Adipocyte (in vitro differentiated cells): ENCODE results near the gene SLC4A4.

Experiments used
- DNase-seq: peaks from one replicate; pipeline ENCODE4 v3.0.0-alpha.2; 2015; ENCODE audit warnings: low read depth
- H3K27me3 ChIP-seq: replicated peaks from 2 replicates; pipeline ENCODE4 v1.7.0; 2013; ENCODE audit warnings: mild to moderate bottlenecking, low read length, moderate library complexity; ENCODE audit not compliant: control insufficient read depth, insufficient read depth
- H3K36me3 ChIP-seq: 2 replicates; pipeline ENCODE4 v1.7.0; 2013; ENCODE audit warnings: low read length, mild to moderate bottlenecking, moderate library complexity; ENCODE audit not compliant: control insufficient read depth, insufficient read depth, severe bottlenecking
- H3K4me1 ChIP-seq: 2 replicates; pipeline ENCODE4 v1.7.0; 2013; ENCODE audit warnings: mild to moderate bottlenecking, low read length, moderate library complexity; ENCODE audit not compliant: control insufficient read depth, insufficient read depth
- H3K4me3 ChIP-seq: 2 replicates; pipeline ENCODE4 v1.7.0; 2013; ENCODE audit warnings: mild to moderate bottlenecking, low read length, moderate library complexity
- H3K9ac ChIP-seq: 2 replicates; pipeline ENCODE4 v1.7.0; 2013; ENCODE audit warnings: mild to moderate bottlenecking, low read length, moderate library complexity
- H3K9me3 ChIP-seq: 2 replicates; pipeline ENCODE4 v1.7.0; 2013; ENCODE audit warnings: mild to moderate bottlenecking, low read length, moderate library complexity; ENCODE audit not compliant: control insufficient read depth

SLC4A4 gene

DNA sequence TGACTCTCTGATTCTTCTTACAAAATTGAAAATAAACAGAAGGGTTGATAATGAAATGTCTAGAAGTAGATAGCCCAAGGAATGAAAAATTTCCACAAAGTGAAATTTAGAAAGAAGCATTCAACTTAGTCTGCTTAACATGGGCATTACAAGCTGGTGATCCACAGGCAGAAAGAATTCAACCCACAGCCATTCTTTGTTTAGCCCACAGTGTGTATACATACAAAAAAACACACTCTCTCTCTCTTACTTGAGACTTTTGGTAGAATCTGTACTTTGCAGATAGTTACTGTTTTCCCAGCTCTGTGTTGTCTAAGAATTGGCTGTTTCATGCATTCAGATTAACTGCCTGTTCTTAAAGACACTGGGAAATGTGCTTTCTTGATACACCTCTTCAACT is 159.8 kb downstream of the SLC4A4 start:
- H3K36me3 ChIP-seq: no peaks in the 10 kb centered on the region
- H3K4me1 ChIP-seq: no peaks in the 10 kb centered on the region
- no peaks in the 10 kb centered on the region for H3K9me3 ChIP-seq
- DNase-seq: peak; percentile 6
- no peak overlapping the region for H3K4me3 ChIP-seq
- no peak overlapping the region for H3K9ac ChIP-seq
- no peaks in the 10 kb centered on the region for H3K27me3 ChIP-seq

DNA sequence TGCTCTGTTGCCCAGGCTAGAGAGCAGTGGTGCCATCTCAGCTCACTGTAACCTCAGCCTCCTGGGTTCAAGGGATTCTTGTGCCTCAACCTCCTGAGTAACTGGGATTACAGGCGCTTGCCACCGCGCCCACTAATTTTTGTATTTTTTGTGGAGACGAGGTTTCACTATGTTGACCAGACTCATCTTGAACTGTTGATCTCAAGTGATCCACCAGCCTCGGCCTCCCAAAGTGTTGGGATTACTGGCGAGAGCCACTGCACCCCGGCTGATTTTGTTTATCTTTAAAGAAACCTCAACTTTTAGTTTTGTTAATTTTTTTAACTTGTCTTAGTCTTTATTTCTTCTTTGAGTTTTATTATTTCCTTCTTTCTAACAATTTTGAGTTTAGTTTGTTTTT is 163.2 kb downstream of the SLC4A4 start:
- Histone ChIP-seq H3K4me3 (no peak overlapping the region), H3K9ac (no peak overlapping the region), H3K36me3 (no peaks in the 10 kb centered on the region), H3K9me3 (peaks cover 2% of the 10 kb centered on the region), H3K4me1 (no peaks in the 10 kb centered on the region), H3K27me3 (no peaks in the 10 kb centered on the region)
- DNase-seq: no peak

DNA sequence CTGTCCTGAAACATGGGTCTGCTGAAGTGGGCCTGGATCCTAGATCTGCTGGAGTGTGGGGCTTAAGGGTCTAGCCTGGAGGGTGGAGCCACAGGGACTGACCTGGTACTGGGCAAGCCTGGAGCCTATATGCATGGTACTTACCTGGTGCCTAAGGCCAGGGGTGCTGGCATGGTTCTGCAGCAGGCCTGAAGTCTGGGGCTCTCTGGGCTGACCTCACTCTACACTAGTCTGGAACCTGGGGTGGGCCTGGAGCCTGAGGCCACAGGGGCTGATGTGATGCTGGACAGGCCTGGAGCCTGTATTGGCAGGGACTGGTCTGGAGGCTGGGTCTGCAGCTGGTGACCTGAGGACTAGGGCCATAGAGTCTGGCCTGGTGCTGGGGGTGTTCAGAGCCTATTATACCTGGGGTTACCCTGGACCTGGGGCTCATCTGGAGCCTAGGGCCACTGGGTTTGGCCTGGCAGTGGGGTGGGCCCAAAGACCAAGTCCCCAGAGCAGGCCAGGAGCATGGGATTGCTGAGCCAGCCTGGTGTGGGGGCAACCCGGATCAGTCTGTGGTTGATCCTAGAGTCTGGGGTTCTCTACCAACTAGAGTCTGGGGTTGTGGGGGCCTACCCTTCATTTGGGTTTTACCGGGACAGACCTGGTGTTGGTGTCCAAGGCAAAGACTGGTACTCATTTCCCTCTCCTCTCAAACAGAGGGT is 179.6 kb downstream of the SLC4A4 start:
- Histone ChIP-seq H3K9me3 (no peaks in the 10 kb centered on the region), H3K9ac (no peak overlapping the region), H3K27me3 (no peaks in the 10 kb centered on the region), H3K4me3 (no peak overlapping the region), H3K4me1 (no peaks in the 10 kb centered on the region), H3K36me3 (no peaks in the 10 kb centered on the region)
- DNase-seq: no peak

DNA sequence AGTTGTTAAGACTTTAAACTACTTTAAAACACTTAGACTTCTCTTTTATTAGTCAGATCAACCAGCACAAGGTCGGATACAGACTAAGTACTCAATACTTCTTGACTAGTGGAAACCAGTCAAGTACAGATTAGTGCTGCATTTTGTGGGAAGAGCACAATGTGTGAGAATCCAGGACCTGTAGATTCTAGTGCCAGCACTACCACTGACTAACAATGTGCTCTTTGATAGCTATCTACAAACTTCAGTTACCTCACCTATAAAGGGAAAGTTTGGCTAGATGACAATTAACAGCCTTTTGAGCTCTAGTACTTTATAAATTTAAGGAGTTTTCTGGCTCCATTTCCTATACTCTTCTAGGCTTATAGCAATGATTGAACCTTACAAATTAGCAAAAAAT is 181.5 kb downstream of the SLC4A4 start:
- DNase-seq: no peak
- H3K27me3 ChIP-seq: no peaks in the 10 kb centered on the region
- no peak overlapping the region for H3K4me3 ChIP-seq
- H3K36me3 ChIP-seq: no peaks in the 10 kb centered on the region
- H3K9me3 ChIP-seq: no peaks in the 10 kb centered on the region
- H3K4me1 ChIP-seq: no peaks in the 10 kb centered on the region
- no peak overlapping the region for H3K9ac ChIP-seq

DNA sequence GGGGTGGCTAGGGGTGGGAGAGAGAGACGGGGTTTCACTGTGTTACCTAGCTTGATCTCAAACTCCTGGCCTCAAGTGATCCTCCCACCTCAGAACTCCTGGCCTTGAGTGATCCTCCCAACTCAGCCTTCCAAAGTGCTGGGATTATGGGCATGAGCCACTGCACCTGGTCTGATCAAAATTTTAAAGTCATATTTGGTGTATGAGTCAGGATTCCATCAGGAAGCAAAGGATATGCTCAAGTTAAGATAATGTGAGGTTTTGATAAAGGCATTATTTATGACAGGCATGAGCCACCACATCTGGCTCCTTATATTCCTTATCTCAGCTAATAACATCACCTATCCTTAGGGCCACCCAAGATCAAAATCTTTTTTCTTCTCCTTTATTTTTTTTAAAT is 182.0 kb downstream of the SLC4A4 start:
- Histone ChIP-seq H3K27me3 (no peaks in the 10 kb centered on the region), H3K4me1 (no peaks in the 10 kb centered on the region), H3K9me3 (no peaks in the 10 kb centered on the region), H3K36me3 (no peaks in the 10 kb centered on the region), H3K9ac (no peak overlapping the region), H3K4me3 (no peak overlapping the region)
- no peak for DNase-seq

DNA sequence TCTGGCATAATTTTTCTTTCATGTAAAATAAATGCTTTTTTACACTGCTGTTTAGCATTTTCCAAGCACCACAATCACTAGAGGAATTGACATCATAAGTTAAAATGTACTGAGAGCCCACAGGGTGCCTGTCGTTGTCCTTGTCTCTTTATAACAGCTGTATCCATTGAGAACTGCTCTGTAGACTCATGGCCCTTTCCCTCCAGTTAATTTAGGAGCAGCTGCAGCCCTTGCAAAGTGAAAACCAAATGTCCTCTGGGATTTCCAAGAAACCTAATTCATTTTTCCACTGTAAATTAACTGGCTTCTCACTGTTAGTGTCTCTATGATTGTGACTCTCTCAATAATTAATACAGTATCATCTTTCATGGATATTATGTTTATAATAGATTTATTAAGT is 185.9 kb downstream of the SLC4A4 start:
- no peak for DNase-seq
- Histone ChIP-seq H3K27me3 (no peaks in the 10 kb centered on the region), H3K36me3 (no peaks in the 10 kb centered on the region), H3K9me3 (no peaks in the 10 kb centered on the region), H3K4me3 (no peak overlapping the region), H3K9ac (no peak overlapping the region), H3K4me1 (no peaks in the 10 kb centered on the region)

DNA sequence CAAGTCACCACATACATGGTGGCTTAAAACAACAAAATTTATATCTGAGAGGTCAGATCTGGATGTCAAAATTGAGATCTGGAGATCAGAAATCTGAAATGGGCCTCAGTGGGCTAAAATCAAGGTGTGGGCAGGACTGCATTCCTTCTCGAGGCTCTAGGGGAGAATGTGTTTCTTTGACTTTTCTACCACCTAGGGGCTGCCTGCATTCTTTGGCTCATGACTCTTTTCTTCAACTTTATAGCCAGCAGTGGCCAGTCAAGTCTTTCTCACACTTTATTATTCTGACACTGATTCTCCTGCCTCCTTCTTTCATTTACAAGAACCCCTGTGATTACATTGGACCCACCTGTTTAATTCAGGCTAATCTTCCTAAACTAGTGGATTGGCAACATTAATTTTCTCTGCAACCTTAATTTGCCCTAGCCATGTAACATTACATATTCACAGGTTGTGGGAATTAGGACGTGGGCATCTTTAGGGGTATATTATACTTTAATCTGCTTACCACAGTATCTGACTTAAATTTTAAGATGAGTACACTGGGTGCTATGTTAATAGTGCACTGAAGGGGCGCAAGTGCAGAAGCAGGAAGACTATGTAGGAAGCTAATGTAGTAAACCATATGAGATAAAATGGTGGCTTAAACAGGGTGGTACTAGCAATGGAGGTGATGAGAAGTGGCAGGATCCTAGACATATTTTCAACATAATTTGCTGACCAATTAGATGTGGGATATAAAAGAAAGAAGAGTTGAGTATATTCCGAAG is 188.0 kb downstream of the SLC4A4 start:
- H3K27me3 ChIP-seq: no peaks in the 10 kb centered on the region
- H3K9me3 ChIP-seq: no peaks in the 10 kb centered on the region
- H3K4me3 ChIP-seq: no peak overlapping the region
- no peaks in the 10 kb centered on the region for H3K36me3 ChIP-seq
- no peak overlapping the region for H3K9ac ChIP-seq
- DNase-seq: no peak
- no peaks in the 10 kb centered on the region for H3K4me1 ChIP-seq

DNA sequence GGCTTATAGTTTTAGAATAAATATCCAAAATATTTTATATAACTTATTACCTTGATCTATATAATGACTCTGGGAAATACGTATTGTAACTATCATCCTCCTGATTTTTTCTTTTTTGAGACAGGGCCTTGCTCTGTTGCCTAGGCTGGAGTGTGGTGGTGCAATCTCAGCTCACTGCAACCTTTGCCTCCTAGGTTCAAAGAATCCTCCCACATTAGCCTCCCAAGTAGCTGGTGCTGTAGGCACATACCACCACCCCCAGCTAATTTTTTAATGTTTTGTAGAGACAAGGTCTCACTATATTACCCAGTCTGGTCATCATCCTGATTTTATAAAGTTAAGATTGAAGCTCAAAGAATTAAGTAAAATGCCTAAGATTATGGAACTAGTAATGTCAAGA is 193.6 kb downstream of the SLC4A4 start:
- no peaks in the 10 kb centered on the region for H3K27me3 ChIP-seq
- no peak overlapping the region for H3K9ac ChIP-seq
- no peaks in the 10 kb centered on the region for H3K4me1 ChIP-seq
- no peak for DNase-seq
- no peak overlapping the region for H3K4me3 ChIP-seq
- no peaks in the 10 kb centered on the region for H3K36me3 ChIP-seq
- no peaks in the 10 kb centered on the region for H3K9me3 ChIP-seq

DNA sequence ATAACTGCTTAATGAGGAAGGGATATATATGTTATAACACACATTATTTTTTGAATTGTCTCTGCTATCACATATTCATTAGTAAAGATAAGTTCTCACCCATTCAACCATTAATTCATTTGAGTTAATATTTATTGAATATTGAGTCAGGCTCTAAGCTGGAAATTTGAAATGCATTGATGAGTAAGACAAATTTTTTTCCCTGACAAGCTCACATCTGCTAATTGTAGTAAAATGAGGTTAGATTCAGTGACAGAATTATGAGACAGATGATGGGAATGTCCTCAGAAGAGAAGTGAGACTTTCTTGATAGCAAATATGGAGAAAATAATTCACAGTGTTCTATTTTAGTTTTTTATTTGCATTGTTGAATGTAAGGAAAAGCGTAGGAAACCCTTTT is 194.3 kb downstream of the SLC4A4 start:
- DNase-seq: no peak
- no peak overlapping the region for H3K4me3 ChIP-seq
- no peak overlapping the region for H3K9ac ChIP-seq
- H3K36me3 ChIP-seq: no peaks in the 10 kb centered on the region
- H3K4me1 ChIP-seq: no peaks in the 10 kb centered on the region
- H3K27me3 ChIP-seq: no peaks in the 10 kb centered on the region
- H3K9me3 ChIP-seq: no peaks in the 10 kb centered on the region

DNA sequence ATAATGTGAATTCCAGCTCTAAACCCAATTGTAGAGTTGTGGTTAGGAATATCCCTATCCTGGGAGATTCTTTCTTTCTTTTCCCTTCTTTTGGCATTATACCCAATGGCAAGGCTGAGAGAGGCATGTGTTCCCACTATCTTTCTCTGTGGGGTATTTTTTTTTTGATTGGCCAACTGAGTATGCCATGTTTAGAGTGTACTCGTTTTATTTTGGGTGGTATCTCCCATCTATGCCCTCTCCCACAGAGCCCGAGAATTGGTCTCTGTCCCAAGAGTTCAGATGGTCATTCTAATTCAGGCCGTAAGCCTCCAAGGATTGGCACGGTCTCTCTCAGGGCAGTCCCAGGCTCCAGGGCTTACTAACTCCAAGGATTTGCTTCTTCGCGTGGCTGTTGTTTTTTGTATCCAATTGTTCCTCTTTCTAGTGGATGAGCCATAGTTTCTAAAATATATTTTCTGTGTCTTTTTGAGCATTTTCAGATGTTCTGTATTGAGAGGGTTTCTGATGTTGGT is 198.8 kb downstream of the SLC4A4 start:
- Histone ChIP-seq H3K27me3 (no peaks in the 10 kb centered on the region), H3K4me1 (peaks cover 8% of the 10 kb centered on the region), H3K9me3 (no peaks in the 10 kb centered on the region), H3K9ac (no peak overlapping the region), H3K4me3 (no peak overlapping the region), H3K36me3 (no peaks in the 10 kb centered on the region)
- no peak for DNase-seq

DNA sequence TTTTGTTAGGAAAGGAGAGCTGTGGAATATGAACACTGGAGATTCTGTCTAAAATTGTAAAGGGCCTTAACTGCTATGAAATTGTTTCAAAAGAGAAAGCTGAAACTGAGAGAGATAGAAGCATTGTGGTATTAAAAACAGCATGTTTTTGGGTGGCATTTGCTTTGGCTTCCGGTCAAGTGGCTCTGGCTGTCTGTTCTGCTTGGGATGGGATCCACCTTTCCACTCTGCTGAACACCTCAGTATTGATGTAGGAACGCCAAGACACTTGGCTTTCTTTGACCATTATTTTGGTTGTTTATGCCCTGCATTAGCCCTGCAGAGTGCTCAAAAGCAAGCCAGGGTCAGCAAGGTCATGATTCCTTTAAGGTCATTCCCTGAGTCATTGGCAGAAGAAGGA is 199.7 kb downstream of the SLC4A4 start:
- Histone ChIP-seq H3K9ac (no peak overlapping the region), H3K4me1 (peaks cover 8% of the 10 kb centered on the region), H3K27me3 (no peaks in the 10 kb centered on the region), H3K9me3 (no peaks in the 10 kb centered on the region), H3K4me3 (no peak overlapping the region), H3K36me3 (no peaks in the 10 kb centered on the region)
- DNase-seq: no peak
